ENCODE results near the gene THNSL1.
"Not testable (repeated sequence)": the region's sequence is repeated elsewhere in the genome, so short reads cannot be mapped to it uniquely, and the experiment has no call there.

The THNSL1 gene

GRCh38 chr10:25016376-25017153 is at the start of gene THNSL1:
Gene THNSL1, plus strand, starts transcription at chr10:25016612. Its CDS starts 6,612 bp downstream, at chr10:25023224.
- DNase-seq, result peak; percentile 97

GRCh38 chr10:24966962-24967481 is 49.4 kb upstream of the THNSL1 start:
- no peak for DNase-seq

GRCh38 chr10:24968349-24968748 is 48.1 kb upstream of the THNSL1 start:
- no peak for DNase-seq

GRCh38 chr10:24968951-24969350 is 47.5 kb upstream of the THNSL1 start:
- DNase-seq, result not testable (repeated sequence)

GRCh38 chr10:24969841-24970281 is 46.6 kb upstream of the THNSL1 start:
- DNase-seq, result no peak

- DNase-seq, result no peak
These were observed 45.0 kb upstream of the THNSL1 start for GRCh38 chr10:24971374-24971773.

GRCh38 chr10:24973163-24973562 is 43.2 kb upstream of the THNSL1 start:
- no peak for DNase-seq

GRCh38 chr10:24974976-24975375 is 41.4 kb upstream of the THNSL1 start:
- DNase-seq, result peak; percentile 20

- DNase-seq, result no peak
These were observed 36.7 kb upstream of the THNSL1 start for GRCh38 chr10:24979685-24980084.

- peak; percentile 80 for DNase-seq
These were observed 35.2 kb upstream of the THNSL1 start for GRCh38 chr10:24981161-24981710.

GRCh38 chr10:24982319-24983112 is 33.9 kb upstream of the THNSL1 start:
- DNase-seq, result no peak

GRCh38 chr10:24983130-24983529 is 33.3 kb upstream of the THNSL1 start:
- DNase-seq, result no peak

- no peak for DNase-seq
These were observed 32.5 kb upstream of the THNSL1 start for GRCh38 chr10:24983946-24984345.

- no peak for DNase-seq
These were observed 31.5 kb upstream of the THNSL1 start for GRCh38 chr10:24984906-24985305.

GRCh38 chr10:24988831-24989640 is 27.4 kb upstream of the THNSL1 start:
- DNase-seq, result no peak

- no peak for DNase-seq
These were observed 26.5 kb upstream of the THNSL1 start for GRCh38 chr10:24989867-24990266.

GRCh38 chr10:24991298-24991697 is 25.1 kb upstream of the THNSL1 start:
- DNase-seq, result no peak

- DNase-seq, result no peak
These were observed 23.8 kb upstream of the THNSL1 start for GRCh38 chr10:24992512-24993133.

- no peak for DNase-seq
These were observed 23.0 kb upstream of the THNSL1 start for GRCh38 chr10:24993237-24993958.

GRCh38 chr10:24995072-24995471 is 21.3 kb upstream of the THNSL1 start:
- no peak for DNase-seq

- no peak for DNase-seq
These were observed 18.4 kb upstream of the THNSL1 start for GRCh38 chr10:24998044-24998443.

All from NCI-H226 (cell line).